HCT116 (cell line): ENCODE data around the gene SLFN12.

Source experiments
- EZH2 ChIP-seq: fragments of 200-600 bp; sonication (generic); IDR thresholded peaks from 2 replicates; pipeline ENCODE4 v1.6.1; 2017; ENCODE audit warnings: antibody characterized with exemption, mixed run types
- JUND ChIP-seq: IDR thresholded peaks from 2 replicates; pipeline ENCODE4 v1.6.1; 2012

DNA sequence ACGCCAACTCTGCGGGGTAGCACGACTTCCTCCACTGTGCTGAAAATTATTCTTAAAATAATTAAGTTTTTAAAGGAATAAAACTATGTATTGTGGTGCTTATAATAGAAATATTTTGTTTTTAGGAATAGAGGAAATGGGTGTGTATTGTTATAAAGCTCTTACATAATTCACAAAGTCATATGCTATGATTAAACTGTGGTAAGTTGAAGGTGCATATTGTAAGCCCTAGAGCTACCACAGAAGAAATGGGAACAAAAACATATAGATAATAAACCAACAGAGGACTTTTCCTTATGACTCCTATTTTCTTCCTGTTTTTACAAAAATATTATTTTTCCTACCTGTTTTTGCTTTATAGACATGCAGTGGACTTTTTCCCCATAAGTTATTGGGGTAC, 54.6 kb downstream of the SLFN12 start:
- TF ChIP-seq JUND, result no peak
- TF ChIP-seq EZH2, result no peak
